ENCODE data around the gene ABCC6. TPM values are rescaled to one million over a fixed set of nuclear protein-coding genes. Genes with fewer than 3 reads are reported as not detected.
"Not testable (repeated sequence)": the region's sequence is repeated elsewhere in the genome, so short reads cannot be mapped to it uniquely, and the experiment has no call there.

The ABCC6 gene
- polyA plus RNA-seq, 3 donors, result 6.1 to 16.5 (median 14.7) TPM

DNA sequence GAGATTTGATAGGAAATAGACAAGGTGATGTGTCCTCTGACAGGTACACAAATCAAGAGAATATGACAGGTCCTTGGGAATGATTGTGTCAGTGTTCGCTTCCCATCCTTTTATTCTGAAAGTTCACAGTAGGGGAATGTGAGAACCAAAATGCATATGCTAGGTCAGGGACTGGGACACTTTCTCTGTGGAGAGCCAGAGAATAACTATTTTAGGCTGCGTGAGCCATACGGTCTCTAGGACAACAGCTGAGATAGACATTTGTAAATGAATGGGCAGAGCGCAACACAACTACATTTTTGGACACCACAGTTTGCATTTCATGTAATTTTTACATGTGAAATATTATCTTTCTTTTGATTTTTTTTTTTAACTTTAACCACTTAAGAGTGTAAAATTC, 36.7 kb upstream of the ABCC6 start:
- WGBS (ENCODE audit: insufficient coverage), result no CpG with 5 or more reads among the region's 4 CpGs
- H3K9me3 Mint-ChIP-seq; H3K79me2 ChIP-seq (ENCODE audit: insufficient read depth, low read length); H3K4me2 ChIP-seq (replicated peaks; ENCODE audit: extremely low read depth, low read length, poor library complexity, severe bottlenecking); H3K4me1 Mint-ChIP-seq; H3K4me1 ChIP-seq (ENCODE audit: control insufficient read depth in 1 of 2, insufficient read depth in 2 of 2, low read length in 2 of 2); H3K36me3 ChIP-seq (replicated peaks in 1 of 2; ENCODE audit: control insufficient read depth in 1 of 2, insufficient read depth in 2 of 2, low read length in 2 of 2); H3K27me3 ChIP-seq (ENCODE audit: control insufficient read depth in 2 of 2, insufficient read depth in 2 of 2, low read length in 2 of 2); H3K27ac ChIP-seq (ENCODE audit: low read depth in 1 of 2, low read length in 2 of 2); H3K27ac Mint-ChIP-seq; H3K27me3 Mint-ChIP-seq (ENCODE audit: low read depth in 3 of 3); intact Hi-C loops (cut with micrococcal nuclease); H4K20me1 ChIP-seq (ENCODE audit: insufficient read depth, low read length); H3K9me3 ChIP-seq (replicated peaks in 1 of 2; ENCODE audit: control insufficient read depth in 1 of 2, insufficient read depth in 1 of 2, low read length in 2 of 2); H2AFZ ChIP-seq (ENCODE audit: insufficient read depth, low read depth, low read length, poor library complexity, severe bottlenecking); H3K4me3 Mint-ChIP-seq; DNase-seq; H3K9ac ChIP-seq (ENCODE audit: insufficient read depth, low read length, poor library complexity, severe bottlenecking); H3K4me3 ChIP-seq (replicated peaks in 1 of 3; ENCODE audit: low read depth in 2 of 3, low read length in 3 of 3): not testable (repeated sequence)
- peaks cover 16 to 27% of the 10 kb centered on the region in 2 donors for H3K36me3 Mint-ChIP-seq

DNA sequence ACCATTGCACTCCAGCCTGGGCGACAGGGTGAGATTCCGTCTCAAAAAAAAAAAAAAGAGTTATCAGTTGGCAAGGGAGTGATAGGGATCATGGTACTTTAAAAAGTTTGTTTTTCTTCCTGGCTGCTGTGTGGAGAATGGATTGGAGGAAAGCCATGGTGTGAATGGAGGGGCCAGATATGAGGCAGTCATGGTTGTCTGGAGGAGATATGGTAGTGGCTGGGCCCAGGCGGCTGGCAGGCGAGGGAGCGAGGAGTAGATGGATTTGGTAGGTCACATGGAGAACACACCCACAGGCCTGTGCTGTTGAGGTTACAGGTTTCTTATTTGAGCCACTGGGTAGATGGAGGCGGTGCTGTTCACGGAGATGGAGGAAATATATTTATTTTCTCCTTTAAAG, 35.5 kb upstream of the ABCC6 start:
- peaks cover 5 to 12% of the 10 kb centered on the region in 2 donors for H3K36me3 ChIP-seq (replicated peaks in 1 of 2; ENCODE audit: control insufficient read depth in 1 of 2, insufficient read depth in 2 of 2, low read length in 2 of 2)
- DNase-seq; H3K27me3 Mint-ChIP-seq (ENCODE audit: low read depth in 3 of 3); H3K27ac ChIP-seq (ENCODE audit: low read depth in 1 of 2, low read length in 2 of 2); H3K4me3 Mint-ChIP-seq; intact Hi-C loops (cut with micrococcal nuclease); H3K9me3 Mint-ChIP-seq; H3K4me2 ChIP-seq (replicated peaks; ENCODE audit: extremely low read depth, low read length, poor library complexity, severe bottlenecking); H3K27me3 ChIP-seq (ENCODE audit: control insufficient read depth in 2 of 2, insufficient read depth in 2 of 2, low read length in 2 of 2); H3K79me2 ChIP-seq (ENCODE audit: insufficient read depth, low read length); H4K20me1 ChIP-seq (ENCODE audit: insufficient read depth, low read length); H3K4me3 ChIP-seq (replicated peaks in 1 of 3; ENCODE audit: low read depth in 2 of 3, low read length in 3 of 3); H3K9me3 ChIP-seq (replicated peaks in 1 of 2; ENCODE audit: control insufficient read depth in 1 of 2, insufficient read depth in 1 of 2, low read length in 2 of 2); H2AFZ ChIP-seq (ENCODE audit: insufficient read depth, low read depth, low read length, poor library complexity, severe bottlenecking); H3K4me1 Mint-ChIP-seq; H3K4me1 ChIP-seq (ENCODE audit: control insufficient read depth in 1 of 2, insufficient read depth in 2 of 2, low read length in 2 of 2); H3K9ac ChIP-seq (ENCODE audit: insufficient read depth, low read length, poor library complexity, severe bottlenecking): not testable (repeated sequence)
- Mint-ChIP-seq H3K36me3 (peaks cover 21 to 33% of the 10 kb centered on the region in 2 donors), H3K27ac (peak overlapping the region in 2 of 7 donors; percentile 24 to 30)
- no CpG with 5 or more reads among the region's 7 CpGs for WGBS (ENCODE audit: insufficient coverage)

DNA sequence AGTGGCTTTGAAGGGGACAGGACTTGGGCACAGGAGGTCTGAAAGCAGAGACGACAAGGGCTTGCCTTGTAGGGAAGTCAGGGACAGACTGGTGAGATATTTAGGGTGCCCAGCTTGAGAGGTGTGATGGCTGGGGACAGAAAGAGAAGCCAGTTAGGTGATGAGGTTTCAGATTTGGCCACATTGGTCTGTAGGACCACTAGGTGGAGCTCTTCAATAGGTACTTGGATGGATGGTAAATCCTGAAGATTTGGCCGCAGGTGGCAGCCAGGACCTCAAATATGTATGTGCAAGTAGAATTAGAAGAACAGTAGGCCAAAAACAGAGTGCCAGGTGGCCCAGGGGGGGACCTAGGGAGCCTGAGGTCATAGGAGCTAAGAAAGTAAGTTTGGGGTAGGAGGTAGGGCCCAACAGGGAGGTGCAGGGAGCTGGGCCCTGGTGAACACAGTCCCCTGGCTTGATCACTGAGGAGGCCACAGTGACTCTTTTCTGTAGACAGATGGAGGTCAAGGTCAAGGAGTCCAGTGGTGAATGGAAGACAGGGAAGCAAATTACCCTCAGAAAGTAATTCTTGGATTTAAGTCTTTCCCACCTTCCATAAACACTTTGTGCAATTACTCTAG, 34.1 kb upstream of the ABCC6 start:
- H3K27me3 Mint-ChIP-seq (ENCODE audit: low read depth in 3 of 3); DNase-seq; H3K4me3 Mint-ChIP-seq; H2AFZ ChIP-seq (ENCODE audit: insufficient read depth, low read depth, low read length, poor library complexity, severe bottlenecking); H3K4me1 Mint-ChIP-seq; H3K27me3 ChIP-seq (ENCODE audit: control insufficient read depth in 2 of 2, insufficient read depth in 2 of 2, low read length in 2 of 2); H4K20me1 ChIP-seq (ENCODE audit: insufficient read depth, low read length); H3K4me1 ChIP-seq (ENCODE audit: control insufficient read depth in 1 of 2, insufficient read depth in 2 of 2, low read length in 2 of 2); H3K27ac ChIP-seq (ENCODE audit: low read depth in 1 of 2, low read length in 2 of 2); H3K79me2 ChIP-seq (ENCODE audit: insufficient read depth, low read length); intact Hi-C loops (cut with micrococcal nuclease); H3K9ac ChIP-seq (ENCODE audit: insufficient read depth, low read length, poor library complexity, severe bottlenecking); H3K4me3 ChIP-seq (replicated peaks in 1 of 3; ENCODE audit: low read depth in 2 of 3, low read length in 3 of 3); H3K4me2 ChIP-seq (replicated peaks; ENCODE audit: extremely low read depth, low read length, poor library complexity, severe bottlenecking); H3K9me3 ChIP-seq (replicated peaks in 1 of 2; ENCODE audit: control insufficient read depth in 1 of 2, insufficient read depth in 1 of 2, low read length in 2 of 2); H3K9me3 Mint-ChIP-seq: not testable (repeated sequence)
- peaks cover 5 to 12% of the 10 kb centered on the region in 2 donors for H3K36me3 ChIP-seq (replicated peaks in 1 of 2; ENCODE audit: control insufficient read depth in 1 of 2, insufficient read depth in 2 of 2, low read length in 2 of 2)
- Mint-ChIP-seq H3K27ac (peak overlapping the region in 2 of 7 donors; percentile 36 to 75), H3K36me3 (peaks cover 17 to 27% of the 10 kb centered on the region in 2 donors)
- no CpG with 5 or more reads among the region's 2 CpGs for WGBS (ENCODE audit: insufficient coverage)

DNA sequence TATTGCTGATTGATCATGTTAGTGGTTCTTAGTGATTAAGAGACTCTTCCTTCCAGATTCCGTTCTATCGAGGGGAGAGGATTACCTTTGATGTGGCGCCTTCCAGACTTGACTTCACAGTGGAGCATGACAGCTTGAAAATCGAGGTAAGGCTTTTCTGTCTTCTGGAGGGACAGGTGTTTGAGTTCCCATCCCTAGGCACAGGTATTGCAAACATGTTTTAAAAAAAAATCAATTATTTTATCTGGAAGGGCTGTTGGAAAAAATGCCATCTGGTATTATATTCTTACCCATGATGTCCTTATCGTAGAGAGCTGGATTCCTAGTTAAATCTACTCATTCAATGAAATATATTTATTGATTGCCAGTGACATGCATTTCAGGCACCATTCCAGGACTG, 29.1 kb upstream of the ABCC6 start:
- H3K9me3 Mint-ChIP-seq; H3K9me3 ChIP-seq (replicated peaks in 1 of 2; ENCODE audit: control insufficient read depth in 1 of 2, insufficient read depth in 1 of 2, low read length in 2 of 2); intact Hi-C loops (cut with micrococcal nuclease); H3K4me3 Mint-ChIP-seq; H2AFZ ChIP-seq (ENCODE audit: insufficient read depth, low read depth, low read length, poor library complexity, severe bottlenecking); H3K4me1 ChIP-seq (ENCODE audit: control insufficient read depth in 1 of 2, insufficient read depth in 2 of 2, low read length in 2 of 2); H3K9ac ChIP-seq (ENCODE audit: insufficient read depth, low read length, poor library complexity, severe bottlenecking); H3K36me3 ChIP-seq (replicated peaks in 1 of 2; ENCODE audit: control insufficient read depth in 1 of 2, insufficient read depth in 2 of 2, low read length in 2 of 2); H3K27ac Mint-ChIP-seq; H3K4me2 ChIP-seq (replicated peaks; ENCODE audit: extremely low read depth, low read length, poor library complexity, severe bottlenecking); H3K27me3 ChIP-seq (ENCODE audit: control insufficient read depth in 2 of 2, insufficient read depth in 2 of 2, low read length in 2 of 2); H3K27ac ChIP-seq (ENCODE audit: low read depth in 1 of 2, low read length in 2 of 2); H3K79me2 ChIP-seq (ENCODE audit: insufficient read depth, low read length); DNase-seq; H3K4me3 ChIP-seq (replicated peaks in 1 of 3; ENCODE audit: low read depth in 2 of 3, low read length in 3 of 3); H3K4me1 Mint-ChIP-seq; H3K27me3 Mint-ChIP-seq (ENCODE audit: low read depth in 3 of 3); H4K20me1 ChIP-seq (ENCODE audit: insufficient read depth, low read length): not testable (repeated sequence)
- peaks cover 6 to 14% of the 10 kb centered on the region in 2 donors for H3K36me3 Mint-ChIP-seq
- WGBS (ENCODE audit: insufficient coverage), result no CpG with 5 or more reads among the region's 5 CpGs

Data from CD14-positive monocyte (primary cell).